MM.1S (cell line): ENCODE results near the gene WBP1.
A peak's percentile ranks its signal among the peaks of the same experiment; 100 is the strongest.

Source experiments
- DNase-seq: peaks from one replicate; pipeline ENCODE4 v3.0.0-alpha.2; 2015
- H2AFZ ChIP-seq: fragments of 300-600 bp; sonication (generic); 2 replicates; pipeline ENCODE4 v1.6.0; 2016; ENCODE audit warnings: antibody characterized with exemption, low read length
- H3F3A ChIP-seq: fragments of 300-600 bp; sonication (generic); 2 replicates; pipeline ENCODE4 v1.6.1; 2016; ENCODE audit warnings: mild to moderate bottlenecking, antibody characterized with exemption, low read length, moderate library complexity, mixed read lengths; ENCODE audit not compliant: insufficient read depth
- H3K27ac ChIP-seq: fragments of 300-600 bp; sonication (generic); 2 replicates; pipeline ENCODE4 v1.5.1; 2016; ENCODE audit warnings: mild to moderate bottlenecking, low read length
- H3K27me3 ChIP-seq: fragments of 300-600 bp; sonication (generic); replicated peaks from 2 replicates; pipeline ENCODE4 v1.6.0; 2016; ENCODE audit warnings: low read length; ENCODE audit not compliant: insufficient read depth
- H3K36me3 ChIP-seq: fragments of 300-600 bp; sonication (generic); replicated peaks from 2 replicates; pipeline ENCODE4 v1.6.1; 2016; ENCODE audit warnings: mild to moderate bottlenecking, low read length, mixed read lengths; ENCODE audit not compliant: insufficient read depth
- H3K4me1 ChIP-seq: fragments of 300-600 bp; sonication (generic); 2 replicates; pipeline ENCODE4 v1.6.1; 2016; ENCODE audit warnings: low read length, mixed read lengths
- H3K4me2 ChIP-seq: fragments of 300-600 bp; sonication (generic); 2 replicates; pipeline ENCODE4 v1.6.0; 2016; ENCODE audit warnings: low read depth, low read length
- H3K4me3 ChIP-seq: fragments of 300-600 bp; sonication (generic); 2 replicates; pipeline ENCODE4 v1.5.1; 2016; ENCODE audit warnings: low read length, mixed read lengths
- H3K79me2 ChIP-seq: fragments of 300-600 bp; sonication (generic); 2 replicates; pipeline ENCODE4 v1.6.1; 2016; ENCODE audit warnings: mixed run types, low read length, mixed read lengths
- H3K9ac ChIP-seq: fragments of 300-600 bp; sonication (generic); 2 replicates; pipeline ENCODE4 v1.6.1; 2016; ENCODE audit warnings: low read length, mixed read lengths
- H3K9me2 ChIP-seq: fragments of 300-600 bp; sonication (generic); replicated peaks from 2 replicates; pipeline ENCODE4 v1.6.1; 2016; ENCODE audit warnings: mild to moderate bottlenecking, low read length, mixed read lengths; ENCODE audit not compliant: insufficient read depth
- H3K9me3 ChIP-seq: fragments of 300-600 bp; sonication (generic); replicated peaks from 2 replicates; pipeline ENCODE4 v1.6.1; 2016; ENCODE audit warnings: mild to moderate bottlenecking, low read length, mixed read lengths; ENCODE audit not compliant: insufficient read depth
- H4K20me1 ChIP-seq: fragments of 300-600 bp; sonication (generic); 2 replicates; pipeline ENCODE4 v1.6.1; 2016; ENCODE audit warnings: mild to moderate bottlenecking, low read length, moderate library complexity, mixed read lengths; ENCODE audit not compliant: insufficient read depth
- CTCF ChIP-seq: fragments of 300-600 bp; sonication (generic); IDR thresholded peaks from 2 replicates; pipeline ENCODE4 v1.5.1; 2016; ENCODE audit warnings: antibody characterized with exemption, low read length, mixed read lengths
- EZH2 ChIP-seq: fragments of 300-600 bp; sonication (generic); optimal IDR thresholded peaks from 2 replicates; pipeline ENCODE3; 2017; ENCODE audit warnings: low read depth, mild to moderate bottlenecking, antibody characterized with exemption, low read length, mixed read lengths
- EZH2phosphoT487 ChIP-seq: fragments of 300-600 bp; sonication (generic); IDR thresholded peaks from 2 replicates; pipeline ENCODE4 v1.6.1; 2018; ENCODE audit warnings: antibody characterized with exemption, low read length

Gene WBP1

GRCh38 chr2:74458132-74458937 lies at the start of gene WBP1:
Gene WBP1, plus strand, starts transcription at chr2:74458438. Its CDS starts 165 bp downstream, at chr2:74458603.
- H3F3A ChIP-seq: peaks cover 13% of the 10 kb centered on the region; the same call in 1 of the 2 replicates
- H3K9me2 ChIP-seq: no peaks in the 10 kb centered on the region
- peak within 1 kb of the TSS; percentile 92 for H3K9ac ChIP-seq
- peaks cover 16% of the 10 kb centered on the region for H3K4me1 ChIP-seq
- no peaks in the 10 kb centered on the region for H3K9me3 ChIP-seq
- no peaks in the 10 kb centered on the region for H3K27me3 ChIP-seq
- peak within 1 kb of the TSS; percentile 86 for H3K4me2 ChIP-seq
- H4K20me1 ChIP-seq: no peaks in the 10 kb centered on the region
- no peaks in the 10 kb centered on the region for H3K36me3 ChIP-seq
- H3K79me2 ChIP-seq: peaks cover 30% of the 10 kb centered on the region
- H3K4me3 ChIP-seq: peak within 1 kb of the TSS; percentile 86
- H3K27ac ChIP-seq: peak within 1 kb of the TSS; percentile 97
- DNase-seq: peak; percentile 100
- no peak for TF ChIP-seq CTCF
- peak within 1 kb of the TSS; percentile 85 for H2AFZ ChIP-seq

- no peaks in the 10 kb centered on the region for H4K20me1 ChIP-seq
- H3F3A ChIP-seq: no peaks in the 10 kb centered on the region
- H3K27ac ChIP-seq: no peak overlapping the region
- H3K4me3 ChIP-seq: no peak overlapping the region
- H3K9me3 ChIP-seq: no peaks in the 10 kb centered on the region
- no peaks in the 10 kb centered on the region for H3K27me3 ChIP-seq
- no peaks in the 10 kb centered on the region for H3K9me2 ChIP-seq
- no peak overlapping the region for H3K4me2 ChIP-seq
- no peak for DNase-seq
- H3K79me2 ChIP-seq: no peaks in the 10 kb centered on the region
- peaks cover 21% of the 10 kb centered on the region for H3K4me1 ChIP-seq
- no peak for TF ChIP-seq EZH2phosphoT487
- no peak for TF ChIP-seq CTCF
- TF ChIP-seq EZH2: no peak
- no peaks in the 10 kb centered on the region for H3K36me3 ChIP-seq
- H3K9ac ChIP-seq: no peak overlapping the region
- H2AFZ ChIP-seq: no peak overlapping the region
Observed at GRCh38 chr2:74413001-74413698, 45.1 kb upstream of the WBP1 start.

GRCh38 chr2:74414441-74414840 lies 43.8 kb upstream of the WBP1 start:
- Histone ChIP-seq H3K4me3 (peak overlapping the region; percentile 50), H3K27me3 (no peaks in the 10 kb centered on the region), H3K9ac (no peak overlapping the region), H3F3A (no peaks in the 10 kb centered on the region), H3K27ac (no peak overlapping the region), H3K79me2 (no peaks in the 10 kb centered on the region), H3K9me2 (no peaks in the 10 kb centered on the region), H4K20me1 (no peaks in the 10 kb centered on the region), H3K4me2 (peak overlapping the region; percentile 71; the same call in 1 of the 2 replicates), H3K4me1 (peaks cover 21% of the 10 kb centered on the region), H3K36me3 (no peaks in the 10 kb centered on the region), H2AFZ (0 out of 2 replicates have a peak overlapping the region, but pooled peaks have one; percentile 69), H3K9me3 (no peaks in the 10 kb centered on the region)
- TF ChIP-seq CTCF: no peak
- TF ChIP-seq EZH2: no peak
- no peak for TF ChIP-seq EZH2phosphoT487
- DNase-seq: no peak
